AG09319 (cell line): Measurements from ENCODE around the gene TTC9C.
A peak's percentile ranks its signal among the peaks of the same experiment; 100 is the strongest.
"Not testable (repeated sequence)": the region's sequence is repeated elsewhere in the genome, so short reads cannot be mapped to it uniquely, and the experiment has no call there.

Source experiments
- DNase-seq: peaks from one replicate; pipeline ENCODE4 v3.0.0-alpha.2; 2010; ENCODE audit warnings: low read depth; ENCODE audit errors: extremely low read depth
- CTCF ChIP-seq: IDR thresholded peaks from 2 replicates; pipeline ENCODE4 v1.5.1; 2011; ENCODE audit warnings: low read depth, mild to moderate bottlenecking, inconsistent platforms, low read length, moderate library complexity

TTC9C gene

GRCh38 chr11:62689421-62690183, 38.7 kb upstream of the TTC9C start, which contains the start of gene LRRN4CL:
TSS of gene LRRN4CL (minus strand) at chr11:62689530. CDS start at chr11:62688508, 1,022 bp downstream.
- DNase-seq = peak; percentile 95
- TF ChIP-seq CTCF = no peak

- DNase-seq = not testable (repeated sequence)
Measured at GRCh38 chr11:62693624-62694023, 34.7 kb upstream of the TTC9C start.

GRCh38 chr11:62694455-62695167, 33.7 kb upstream of the TTC9C start:
- peak; percentile 69 for DNase-seq
- peak; percentile 93 for TF ChIP-seq CTCF

- TF ChIP-seq CTCF = no peak
- no peak for DNase-seq
Measured at GRCh38 chr11:62702246-62702645, 26.0 kb upstream of the TTC9C start.

GRCh38 chr11:62703921-62704320, 24.4 kb upstream of the TTC9C start:
- not testable (repeated sequence) for DNase-seq

GRCh38 chr11:62705413-62705812, 22.9 kb upstream of the TTC9C start:
- no peak for DNase-seq
- no peak for TF ChIP-seq CTCF

- DNase-seq = peak; percentile 87
- no peak for TF ChIP-seq CTCF
Measured at GRCh38 chr11:62705880-62706849, 22.1 kb upstream of the TTC9C start.

GRCh38 chr11:62706850-62707247, 21.4 kb upstream of the TTC9C start:
- TF ChIP-seq CTCF = no peak

More at GRCh38 chr11:62706850-62707247, 21.4 kb upstream of the TTC9C start:
- no peak for DNase-seq
